ENCODE results near the gene LARP1.
"Not testable (repeated sequence)": the region's sequence is repeated elsewhere in the genome, so short reads cannot be mapped to it uniquely, and the experiment has no call there.

LARP1 gene

GRCh38 chr5:154793599-154794524 lies 38.7 kb downstream of the LARP1 start:
- DNase-seq (ENCODE audit: low spot score) = no peak

DNA sequence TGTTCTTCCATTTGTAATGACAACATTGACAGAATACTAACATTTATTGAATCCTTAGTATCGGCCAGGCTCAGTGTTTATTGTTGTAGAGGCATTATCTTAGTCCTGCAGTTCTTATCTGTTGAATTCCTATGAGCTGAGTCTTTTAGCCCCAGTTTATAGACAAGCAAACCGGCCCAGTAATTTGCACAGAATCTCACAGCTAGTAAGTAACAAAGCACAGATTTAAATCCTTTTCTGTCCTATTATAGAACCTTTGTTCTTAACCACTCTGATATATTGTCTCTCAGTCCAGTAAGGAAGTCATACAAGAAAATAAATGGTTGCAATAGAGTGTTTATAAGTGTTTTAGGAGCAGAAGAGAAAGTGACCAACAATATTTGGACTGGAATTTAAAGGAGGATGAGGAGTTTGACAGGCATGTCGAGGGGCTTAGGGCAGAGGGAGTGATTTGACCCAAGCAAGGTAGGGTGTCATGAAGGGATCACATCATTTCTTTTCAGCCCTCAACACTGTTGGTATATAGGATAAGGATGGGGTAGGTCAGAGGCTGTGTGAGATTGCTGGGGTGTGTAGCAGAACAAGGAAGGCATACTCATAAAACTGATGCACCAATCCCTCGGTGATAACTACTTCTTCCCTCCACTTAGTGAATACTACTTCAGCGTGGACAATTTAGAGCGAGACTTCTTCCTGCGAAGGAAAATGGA lies 39.5 kb downstream of the LARP1 start:
- DNase-seq (ENCODE audit: low spot score) = no peak

GRCh38 chr5:154795235-154795596 lies 40.0 kb downstream of the LARP1 start:
- DNase-seq (ENCODE audit: low spot score) = no peak

- DNase-seq (ENCODE audit: low spot score) = no peak
These were observed 42.6 kb downstream of the LARP1 start for GRCh38 chr5:154797762-154798161.

- no peak for DNase-seq (ENCODE audit: low spot score)
These were observed 45.4 kb downstream of the LARP1 start for GRCh38 chr5:154800582-154800981.

DNA sequence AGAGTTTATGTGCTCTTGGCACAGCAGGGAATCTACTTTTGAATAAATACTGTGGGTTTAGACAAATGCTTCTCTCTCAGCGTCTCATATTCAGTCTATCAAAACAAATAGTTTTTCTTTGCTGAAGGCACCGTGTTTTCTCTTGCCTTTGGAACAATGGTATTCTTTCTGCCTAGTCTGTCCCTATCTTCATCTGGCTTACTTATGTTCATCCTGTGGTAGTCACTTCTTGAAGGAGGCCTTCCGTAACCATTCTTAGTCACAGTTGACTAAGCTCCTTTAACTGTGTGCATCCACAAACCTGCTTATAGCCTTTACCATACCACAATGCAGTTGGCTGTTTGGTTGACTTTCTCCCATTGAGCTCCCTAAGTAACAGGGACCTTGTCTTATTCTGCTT lies 45.9 kb downstream of the LARP1 start:
- no peak for DNase-seq (ENCODE audit: low spot score)

DNA sequence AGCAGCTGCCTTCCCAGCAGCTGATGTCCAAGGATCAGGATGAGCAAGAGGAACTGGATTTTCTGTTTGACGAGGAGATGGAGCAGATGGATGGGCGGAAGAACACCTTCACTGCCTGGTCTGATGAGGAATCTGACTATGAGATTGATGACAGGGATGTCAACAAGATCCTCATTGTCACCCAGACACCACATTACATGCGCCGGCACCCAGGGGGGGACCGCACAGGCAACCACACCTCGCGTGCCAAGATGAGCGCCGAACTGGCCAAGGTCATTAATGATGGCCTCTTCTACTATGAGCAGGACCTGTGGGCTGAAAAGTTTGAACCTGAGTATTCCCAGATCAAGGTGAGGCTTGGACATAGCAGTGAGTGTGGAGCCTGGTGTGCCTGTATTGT lies 46.9 kb downstream of the LARP1 start:
- DNase-seq (ENCODE audit: low spot score) = no peak

DNA sequence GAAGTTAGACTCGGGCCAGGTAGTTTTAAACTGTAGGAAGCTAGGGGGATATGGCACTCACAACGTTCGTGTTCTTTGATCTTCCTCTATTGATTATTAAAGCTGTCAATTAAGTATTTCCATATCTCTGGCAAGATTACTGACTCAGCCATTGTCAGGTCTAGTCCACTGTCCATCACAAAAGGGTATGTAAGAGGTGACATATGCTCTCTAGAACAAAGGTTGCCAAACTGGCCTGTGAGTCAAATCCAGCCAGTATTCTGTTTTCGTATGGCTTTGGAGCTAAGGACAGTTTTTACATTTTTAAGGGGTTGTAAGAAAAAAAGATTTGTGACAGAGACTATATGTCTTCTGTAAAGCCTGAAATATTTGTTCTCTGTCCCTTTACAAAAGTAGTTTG lies 51.0 kb downstream of the LARP1 start:
- DNase-seq (ENCODE audit: low spot score) = no peak

DNA sequence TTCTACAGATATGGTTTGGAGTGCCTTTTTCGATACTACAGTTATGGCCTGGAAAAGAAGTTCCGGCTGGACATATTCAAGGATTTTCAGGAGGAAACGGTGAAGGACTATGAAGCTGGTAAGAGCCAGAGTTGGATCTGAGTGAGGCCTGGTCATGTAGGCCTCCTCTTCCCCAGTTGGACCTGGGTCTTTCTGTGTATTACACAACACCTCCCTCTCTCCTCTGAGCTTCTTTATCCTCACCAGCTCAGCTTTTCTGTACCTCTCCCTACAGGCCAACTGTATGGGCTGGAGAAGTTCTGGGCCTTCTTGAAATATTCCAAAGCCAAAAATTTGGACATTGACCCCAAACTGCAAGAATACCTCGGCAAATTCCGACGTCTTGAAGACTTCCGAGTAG lies 56.1 kb downstream of the LARP1 start:
- DNase-seq (ENCODE audit: low spot score) = no peak

DNA sequence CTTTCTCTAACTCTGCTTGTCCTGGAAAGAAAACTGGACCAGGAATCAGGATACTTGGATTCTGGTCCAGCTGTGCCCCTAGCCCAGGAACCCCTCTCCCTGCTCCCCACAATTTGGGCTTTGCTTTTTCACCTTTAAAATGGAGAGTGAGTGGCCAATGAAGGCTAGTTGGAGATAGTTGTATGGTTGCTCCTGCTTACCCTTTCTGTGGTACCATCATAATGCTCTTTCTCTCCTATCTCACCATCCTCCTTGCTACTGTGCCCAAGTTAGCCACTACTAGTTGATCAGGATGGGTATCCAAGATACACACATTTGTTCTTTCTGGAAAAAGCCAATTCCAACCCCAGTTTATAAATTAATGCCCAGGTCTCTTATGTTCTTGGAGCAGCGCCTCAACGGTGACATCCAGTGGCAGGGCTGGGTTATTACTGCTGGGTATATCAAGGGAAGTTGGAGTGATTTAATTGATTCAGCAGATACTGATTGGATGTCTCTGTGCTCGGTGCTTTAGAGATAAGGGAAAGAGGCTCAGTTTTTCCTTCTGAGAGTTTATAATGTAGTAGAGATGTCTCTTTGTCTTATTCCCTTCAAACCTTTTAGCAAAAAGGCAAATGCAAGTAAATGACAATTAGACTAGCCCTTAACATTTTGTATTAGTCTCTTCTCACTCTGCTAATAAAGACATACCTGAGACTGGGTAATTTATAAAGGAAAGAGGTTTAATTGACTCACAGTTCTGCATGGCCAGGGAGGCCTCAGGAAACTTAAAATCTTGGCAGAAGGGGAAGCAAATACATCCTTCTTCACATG lies 56.7 kb downstream of the LARP1 start:
- DNase-seq (ENCODE audit: low spot score) = peak; percentile 64

GRCh38 chr5:154813158-154813557 lies 58.0 kb downstream of the LARP1 start:
- DNase-seq (ENCODE audit: low spot score) = no peak

GRCh38 chr5:154813736-154814135 lies 58.6 kb downstream of the LARP1 start:
- no peak for DNase-seq (ENCODE audit: low spot score)

DNA sequence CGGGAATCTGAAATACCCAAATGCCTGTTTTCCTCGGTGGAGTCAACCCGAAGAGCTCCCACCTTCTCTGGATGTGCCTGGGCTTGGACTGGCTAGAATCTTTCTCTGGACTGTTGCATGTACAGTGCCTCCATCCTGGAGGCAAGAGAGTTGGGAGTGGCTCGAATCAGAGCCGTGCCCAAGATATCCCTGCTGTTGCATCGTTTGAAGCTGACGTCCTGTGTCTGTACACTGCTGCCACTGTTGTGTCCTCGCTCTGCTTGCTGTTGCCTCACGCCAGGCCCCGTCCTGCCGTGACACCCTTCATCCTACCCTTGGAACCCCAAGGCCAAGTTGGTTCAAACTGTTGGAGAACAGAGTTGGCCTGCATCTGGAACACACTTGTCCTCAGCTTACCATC lies 59.8 kb downstream of the LARP1 start:
- DNase-seq (ENCODE audit: low spot score) = no peak

DNA sequence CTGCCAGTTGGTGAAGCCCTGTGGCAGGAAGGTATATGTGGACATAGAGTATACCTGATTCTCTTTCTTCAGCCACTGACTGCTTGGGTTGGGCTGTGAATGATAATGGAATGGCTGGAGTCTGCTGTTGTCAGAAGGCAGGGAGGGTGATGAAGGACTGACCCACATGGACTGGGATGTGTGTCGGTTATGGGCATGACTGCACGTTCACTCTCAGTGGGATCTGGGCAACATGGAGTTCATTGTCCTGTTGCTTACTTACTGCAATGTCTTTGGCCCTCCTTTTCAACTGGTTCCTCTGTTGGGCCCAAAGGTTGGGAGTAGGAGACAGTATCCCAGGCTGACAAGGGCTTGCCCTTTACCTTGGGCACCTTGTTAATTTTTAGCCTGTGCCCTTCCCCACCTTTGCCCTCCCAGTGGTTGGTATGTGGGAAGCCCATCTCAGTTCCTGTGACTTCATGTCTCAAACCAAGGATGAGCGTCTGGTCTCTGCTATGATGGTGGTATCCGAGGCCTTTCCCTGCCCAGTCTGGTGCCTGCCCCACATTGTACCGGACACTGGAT lies 60.6 kb downstream of the LARP1 start:
- no peak for DNase-seq (ENCODE audit: low spot score)

- DNase-seq (ENCODE audit: low spot score) = no peak
These were observed 61.8 kb downstream of the LARP1 start for GRCh38 chr5:154816891-154817492.

DNA sequence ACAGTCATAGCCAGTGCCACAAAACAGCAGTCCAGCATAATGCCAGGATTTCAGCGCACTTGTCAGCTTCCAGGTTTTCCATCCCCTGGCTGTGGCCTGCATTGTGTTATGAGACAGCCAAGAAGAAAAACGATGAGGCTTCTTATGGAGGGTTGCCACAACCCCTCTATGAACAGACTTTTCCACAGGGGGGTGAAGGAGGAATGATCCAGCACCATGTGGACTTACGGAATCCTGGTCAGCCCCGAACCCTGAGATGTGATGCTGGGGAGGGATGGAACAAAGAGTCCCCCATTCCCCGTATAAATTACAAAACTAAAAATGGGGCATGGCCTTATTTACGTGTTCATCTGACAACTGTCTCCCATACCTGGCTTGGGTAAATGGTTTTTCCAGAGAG lies 62.6 kb downstream of the LARP1 start:
- no peak for DNase-seq (ENCODE audit: low spot score)

DNA sequence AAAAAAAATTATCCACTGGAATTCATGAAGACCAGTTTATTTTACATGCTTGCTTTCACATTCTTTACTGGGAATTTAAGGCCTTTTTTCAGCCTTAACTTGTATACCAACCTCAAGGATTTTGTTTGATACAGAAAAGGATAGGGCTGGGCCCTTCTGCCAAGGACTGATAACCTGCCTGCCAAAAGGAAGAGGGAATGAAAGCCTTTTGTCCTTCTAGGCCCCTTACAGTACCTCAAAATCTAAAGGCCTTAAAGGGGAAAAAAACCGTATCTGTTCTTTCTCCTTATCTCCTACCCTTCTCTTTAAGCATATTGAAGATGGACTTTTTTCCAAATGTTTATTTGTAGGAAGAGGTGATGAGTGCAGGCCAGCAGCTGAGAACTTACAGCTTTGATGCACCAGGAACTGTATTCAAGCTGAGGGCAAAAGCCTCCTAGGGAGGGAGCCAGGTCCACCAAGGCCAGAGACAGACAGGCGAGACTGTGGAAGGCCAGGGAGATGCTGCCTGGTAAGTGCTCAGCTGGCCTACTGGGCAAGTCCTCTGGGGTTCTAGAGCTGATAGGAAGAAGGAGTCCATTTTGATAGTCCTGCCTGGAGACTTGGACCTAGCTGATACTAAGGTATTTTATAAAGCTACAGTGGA lies 63.4 kb downstream of the LARP1 start:
- no peak for DNase-seq (ENCODE audit: low spot score)

DNA sequence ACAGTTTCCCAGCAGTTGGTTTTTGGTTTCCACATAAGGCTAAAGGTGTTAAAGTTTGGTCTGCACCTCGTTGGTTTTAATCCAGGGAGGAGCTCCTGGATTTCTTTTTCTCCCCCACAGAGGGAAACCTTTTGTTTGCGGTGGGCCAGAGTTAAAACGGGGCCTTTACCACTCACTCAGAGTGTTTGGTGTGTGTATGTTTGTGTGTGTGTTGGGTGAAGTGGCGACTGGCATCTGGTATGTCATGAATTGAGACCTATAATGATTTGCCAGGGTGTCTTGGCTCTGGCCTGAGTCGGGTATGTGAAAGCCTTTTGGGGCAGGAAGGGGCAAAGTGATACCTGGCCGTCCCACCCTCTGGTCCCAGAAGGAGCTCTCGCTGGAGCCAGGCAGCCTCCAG lies 64.4 kb downstream of the LARP1 start:
- DNase-seq (ENCODE audit: low spot score) = no peak

- DNase-seq (ENCODE audit: low spot score) = no peak
These were observed 65.2 kb downstream of the LARP1 start for GRCh38 chr5:154820383-154820782.

DNA sequence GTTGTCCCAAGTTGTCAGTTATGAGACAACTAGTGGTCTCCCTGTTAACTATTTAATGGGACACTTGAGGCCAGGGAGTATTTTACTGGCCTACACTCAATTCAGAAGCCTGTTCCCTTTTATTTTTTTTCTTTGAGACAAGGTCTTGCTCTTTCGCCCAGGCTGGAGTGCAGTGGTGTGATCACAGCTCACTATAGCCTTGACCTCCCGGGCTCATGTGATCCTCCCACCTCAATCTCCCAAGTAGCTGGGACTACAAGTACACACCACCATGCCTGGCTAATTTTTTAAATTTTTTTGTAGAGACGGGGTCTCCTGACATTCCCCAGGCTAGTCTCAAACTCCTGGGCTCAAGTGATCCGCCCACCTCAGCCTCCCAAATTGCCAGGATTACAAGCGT lies 67.7 kb downstream of the LARP1 start:
- not testable (repeated sequence) for DNase-seq (ENCODE audit: low spot score)

- no peak for DNase-seq (ENCODE audit: low spot score)
These were observed 68.4 kb downstream of the LARP1 start for GRCh38 chr5:154823605-154824004.

All from HuH-7 (cell line).